Ishikawa (cell line): ENCODE results near the gene RIMBP3C.

ENCODE experiments used
- CEBPB ChIP-seq: IDR thresholded peaks from 2 replicates; pipeline ENCODE4 v1.6.1; 2012
- CREB1 ChIP-seq: IDR thresholded peaks from 2 replicates; pipeline ENCODE4 v1.6.1; 2012; ENCODE audit warnings: low read depth
- EP300 ChIP-seq: IDR thresholded peaks from 2 replicates; pipeline ENCODE4 v1.6.1; 2012; ENCODE audit warnings: borderline replicate concordance
- FOXM1 ChIP-seq: IDR thresholded peaks from 2 replicates; pipeline ENCODE4 v1.6.1; 2012; ENCODE audit warnings: low read depth, borderline replicate concordance
- NFIC ChIP-seq: IDR thresholded peaks from 2 replicates; pipeline ENCODE4 v1.6.1; 2012
- RAD21 ChIP-seq: IDR thresholded peaks from 2 replicates; pipeline ENCODE4 v1.6.1; 2012; ENCODE audit warnings: low read depth
- REST ChIP-seq: IDR thresholded peaks from 2 replicates; pipeline ENCODE4 v1.6.1; 2012; ENCODE audit warnings: low read depth, mild to moderate bottlenecking
- TAF1 ChIP-seq: IDR thresholded peaks from 2 replicates; pipeline ENCODE4 v1.6.1; 2012; ENCODE audit warnings: low read depth, mild to moderate bottlenecking
- YY1 ChIP-seq: IDR thresholded peaks from 2 replicates; pipeline ENCODE4 v1.6.1; 2012; ENCODE audit warnings: low read depth
- ZBTB7A ChIP-seq: IDR thresholded peaks from 2 replicates; pipeline ENCODE4 v1.6.1; 2012; ENCODE audit warnings: low read depth

GRCh38 chr22:21593406-21594232 lies 42.4 kb upstream of the RIMBP3C start:
- TF ChIP-seq RAD21 = peak; percentile 15; the same call in 1 of the 2 replicates
- no peak for TF ChIP-seq CREB1
- no peak for TF ChIP-seq TAF1
- TF ChIP-seq EP300 = no peak
- no peak for TF ChIP-seq YY1
- no peak for TF ChIP-seq FOXM1
- TF ChIP-seq REST = no peak
- TF ChIP-seq NFIC = no peak
- no peak for TF ChIP-seq CEBPB
- TF ChIP-seq ZBTB7A = no peak
